DMS153 treated with DMSO at 0.1 percent for 48 hours (cell line): Measurements from ENCODE around the gene CCT2.

Experiments
- DNase-seq: peaks from one replicate; lab custom pipeline; 2025; ENCODE audit not compliant: unreplicated experiment; lab: John Stamatoyannopoulos, UW

CCT2 gene

GRCh38 chr12:69585189-69586062, at the start of gene CCT2:
Gene CCT2 (plus strand): TSS chr12:69585459. CDS start chr12:69585522, 63 bp downstream.
- DNase-seq = peak; percentile 93

GRCh38 chr12:69540987-69541386, 44.3 kb upstream of the CCT2 start:
- no peak for DNase-seq

GRCh38 chr12:69544087-69544486, 41.2 kb upstream of the CCT2 start:
- DNase-seq = no peak

GRCh38 chr12:69545081-69545480, 40.2 kb upstream of the CCT2 start:
- DNase-seq = no peak

- DNase-seq = no peak
These were observed 38.4 kb upstream of the CCT2 start for GRCh38 chr12:69546693-69547438.

- no peak for DNase-seq
These were observed 36.6 kb upstream of the CCT2 start for GRCh38 chr12:69548687-69549086.

GRCh38 chr12:69550569-69551350, 34.5 kb upstream of the CCT2 start:
- no peak for DNase-seq

- peak; percentile 16 for DNase-seq
These were observed 31.5 kb upstream of the CCT2 start for GRCh38 chr12:69553628-69554248.

GRCh38 chr12:69555461-69555860, 29.8 kb upstream of the CCT2 start:
- no peak for DNase-seq

- DNase-seq = no peak
These were observed 28.9 kb upstream of the CCT2 start for GRCh38 chr12:69556383-69556782.

GRCh38 chr12:69563166-69563762, 22.0 kb upstream of the CCT2 start:
- no peak for DNase-seq

- DNase-seq = no peak
These were observed 18.7 kb upstream of the CCT2 start for GRCh38 chr12:69566603-69567002.

GRCh38 chr12:69569236-69569635, 16.0 kb upstream of the CCT2 start:
- DNase-seq = no peak

- no peak for DNase-seq
These were observed 15.2 kb upstream of the CCT2 start for GRCh38 chr12:69570000-69570516.

GRCh38 chr12:69570545-69571399, 14.5 kb upstream of the CCT2 start:
- peak; percentile 39 for DNase-seq

- DNase-seq = no peak
These were observed 9.9 kb upstream of the CCT2 start for GRCh38 chr12:69575346-69575745.

GRCh38 chr12:69578283-69578682, 7.0 kb upstream of the CCT2 start:
- DNase-seq = no peak

GRCh38 chr12:69579029-69579428, 6.2 kb upstream of the CCT2 start:
- DNase-seq = no peak

- no peak for DNase-seq
These were observed 5.2 kb upstream of the CCT2 start for GRCh38 chr12:69580074-69580473.
